ENCODE measurements around the gene ANLN. TPM values are rescaled to one million over a fixed set of nuclear protein-coding genes. Genes with fewer than 3 reads are reported as not detected.

ANLN gene
- total RNA-seq, 1 donor from 2014 or later, result 33.2 TPM

GRCh38 chr7:36366718-36367560 is 22.7 kb upstream of the ANLN start:
- peak; percentile 93 for DNase-seq (ENCODE audit: low spot score)
- peaks cover 3% of the 10 kb centered on the region for H3K27me3 Mint-ChIP-seq (ENCODE audit: low read depth)

GRCh38 chr7:36367561-36368077 is 22.0 kb upstream of the ANLN start:
- no peak for TF ChIP-seq CTCF (IDR thresholded peaks at IDR 0.05)
- peaks cover under 1% of the 10 kb centered on the region for H3K36me3 Mint-ChIP-seq (ENCODE audit: low read depth)

More at GRCh38 chr7:36366718-36367560, 22.7 kb upstream of the ANLN start:
- peaks cover 8% of the 10 kb centered on the region for H3K4me1 Mint-ChIP-seq (ENCODE audit: low read depth)
- peaks cover 3% of the 10 kb centered on the region for H3K36me3 Mint-ChIP-seq (ENCODE audit: low read depth)
- no peaks in the 10 kb centered on the region for H3K9me3 Mint-ChIP-seq (ENCODE audit: low read depth)
- TF ChIP-seq CTCF (IDR thresholded peaks at IDR 0.05), result peak; percentile 92
- H3K27ac Mint-ChIP-seq (ENCODE audit: unreplicated experiment), result peak overlapping the region; percentile 41
- peak overlapping the region; percentile 89 for H3K4me3 Mint-ChIP-seq (ENCODE audit: unreplicated experiment)

GRCh38 chr7:36368496-36368895 is 21.2 kb upstream of the ANLN start:
- no peak for DNase-seq (ENCODE audit: low spot score)
- no peaks in the 10 kb centered on the region for H3K9me3 Mint-ChIP-seq (ENCODE audit: low read depth)
- no peak for TF ChIP-seq CTCF (IDR thresholded peaks at IDR 0.05)

More at GRCh38 chr7:36367561-36368077, 22.0 kb upstream of the ANLN start:
- no peak for DNase-seq (ENCODE audit: low spot score)
- Mint-ChIP-seq H3K27me3 (ENCODE audit: low read depth) (peaks cover 3% of the 10 kb centered on the region), H3K4me3 (ENCODE audit: unreplicated experiment) (peak overlapping the region; percentile 89), H3K4me1 (ENCODE audit: low read depth) (peaks cover 14% of the 10 kb centered on the region), H3K27ac (ENCODE audit: unreplicated experiment) (peak overlapping the region; percentile 41), H3K9me3 (ENCODE audit: low read depth) (no peaks in the 10 kb centered on the region)

GRCh38 chr7:36369171-36369570 is 20.5 kb upstream of the ANLN start:
- H3K36me3 Mint-ChIP-seq (ENCODE audit: low read depth), result no peaks in the 10 kb centered on the region
- H3K4me3 Mint-ChIP-seq (ENCODE audit: unreplicated experiment), result no peak overlapping the region
- H3K9me3 Mint-ChIP-seq (ENCODE audit: low read depth), result no peaks in the 10 kb centered on the region
- no peak for TF ChIP-seq CTCF (IDR thresholded peaks at IDR 0.05)
- DNase-seq (ENCODE audit: low spot score), result no peak
- peaks cover 14% of the 10 kb centered on the region for H3K4me1 Mint-ChIP-seq (ENCODE audit: low read depth)
- no peak overlapping the region for H3K27ac Mint-ChIP-seq (ENCODE audit: unreplicated experiment)
- H3K27me3 Mint-ChIP-seq (ENCODE audit: low read depth), result peaks cover 3% of the 10 kb centered on the region

More at GRCh38 chr7:36368496-36368895, 21.2 kb upstream of the ANLN start:
- Mint-ChIP-seq H3K36me3 (ENCODE audit: low read depth) (no peaks in the 10 kb centered on the region), H3K27me3 (ENCODE audit: low read depth) (peaks cover 3% of the 10 kb centered on the region), H3K4me3 (ENCODE audit: unreplicated experiment) (no peak overlapping the region), H3K4me1 (ENCODE audit: low read depth) (peaks cover 14% of the 10 kb centered on the region), H3K27ac (ENCODE audit: unreplicated experiment) (no peak overlapping the region)

GRCh38 chr7:36370046-36370445 is 19.6 kb upstream of the ANLN start:
- DNase-seq (ENCODE audit: low spot score), result no peak
- Mint-ChIP-seq H3K36me3 (ENCODE audit: low read depth) (no peaks in the 10 kb centered on the region), H3K4me1 (ENCODE audit: low read depth) (peaks cover 14% of the 10 kb centered on the region), H3K27me3 (ENCODE audit: low read depth) (peaks cover 3% of the 10 kb centered on the region), H3K9me3 (ENCODE audit: low read depth) (no peaks in the 10 kb centered on the region), H3K27ac (ENCODE audit: unreplicated experiment) (no peak overlapping the region), H3K4me3 (ENCODE audit: unreplicated experiment) (no peak overlapping the region)
- no peak for TF ChIP-seq CTCF (IDR thresholded peaks at IDR 0.05)

Data from chondrocyte (in vitro differentiated cells).